Activated CD8-positive, alpha-beta memory T cell treated with anti-CD3 and anti-CD28 coated beads, Interleukin-2, amount 50 U/mL, for 4 hours (primary cell): ENCODE measurements around the gene CRB3.
"Not testable (repeated sequence)": the region's sequence is repeated elsewhere in the genome, so short reads cannot be mapped to it uniquely, and the experiment has no call there.

Experiments
- DNase-seq: peaks from one replicate; pipeline ENCODE4 v3.0.0-alpha.2; 2020

CRB3 gene

GRCh38 chr19:6464070-6464873 is at the start of gene CRB3:
CRB3 (plus strand) TSS chr19:6464271; CDS start chr19:6464702, 431 bp downstream.
- peak; percentile 66 for DNase-seq

- DNase-seq, result no peak
Observed at GRCh38 chr19:6414793-6415590, 49.1 kb upstream of the CRB3 start.

GRCh38 chr19:6415591-6416190 is 48.4 kb upstream of the CRB3 start:
- DNase-seq, result no peak

GRCh38 chr19:6416658-6417405 is 47.2 kb upstream of the CRB3 start:
- DNase-seq, result no peak

- DNase-seq, result no peak
Observed at GRCh38 chr19:6417713-6418561, 46.1 kb upstream of the CRB3 start.

GRCh38 chr19:6418562-6418932 is 45.5 kb upstream of the CRB3 start:
- DNase-seq, result no peak

- DNase-seq, result no peak
Observed at GRCh38 chr19:6421075-6422014, 42.7 kb upstream of the CRB3 start.

GRCh38 chr19:6423499-6424194 is 40.4 kb upstream of the CRB3 start:
- peak; percentile 39 for DNase-seq

- DNase-seq, result peak; percentile 55
Observed at GRCh38 chr19:6424195-6424938, 39.7 kb upstream of the CRB3 start, which contains the start of gene KHSRP. KHSRP (minus strand) TSS chr19:6424811; CDS start chr19:6424701, 110 bp downstream.

GRCh38 chr19:6424939-6425731 is 38.9 kb upstream of the CRB3 start:
- peak; percentile 98 for DNase-seq

- no peak for DNase-seq
Observed at GRCh38 chr19:6425732-6426620, 38.1 kb upstream of the CRB3 start.

- no peak for DNase-seq
Observed at GRCh38 chr19:6427131-6427530, 36.9 kb upstream of the CRB3 start.

- not testable (repeated sequence) for DNase-seq
Observed at GRCh38 chr19:6428692-6429418, 35.2 kb upstream of the CRB3 start.

GRCh38 chr19:6429419-6430221 is 34.5 kb upstream of the CRB3 start:
- no peak for DNase-seq

- no peak for DNase-seq
Observed at GRCh38 chr19:6431891-6432290, 32.2 kb upstream of the CRB3 start.

- DNase-seq, result no peak
Observed at GRCh38 chr19:6433165-6433564, 30.9 kb upstream of the CRB3 start.
